Eye (tissue), 1 donor: Measurements from ENCODE around the gene MOB2.

Experiments
- DNase-seq: peaks from one replicate; pipeline ENCODE4 v3.0.0-alpha.2; 2015

The MOB2 gene

GRCh38 chr11:1484061-1484671 is 2.4 kb downstream of the MOB2 start:
- no peak for DNase-seq

DNA sequence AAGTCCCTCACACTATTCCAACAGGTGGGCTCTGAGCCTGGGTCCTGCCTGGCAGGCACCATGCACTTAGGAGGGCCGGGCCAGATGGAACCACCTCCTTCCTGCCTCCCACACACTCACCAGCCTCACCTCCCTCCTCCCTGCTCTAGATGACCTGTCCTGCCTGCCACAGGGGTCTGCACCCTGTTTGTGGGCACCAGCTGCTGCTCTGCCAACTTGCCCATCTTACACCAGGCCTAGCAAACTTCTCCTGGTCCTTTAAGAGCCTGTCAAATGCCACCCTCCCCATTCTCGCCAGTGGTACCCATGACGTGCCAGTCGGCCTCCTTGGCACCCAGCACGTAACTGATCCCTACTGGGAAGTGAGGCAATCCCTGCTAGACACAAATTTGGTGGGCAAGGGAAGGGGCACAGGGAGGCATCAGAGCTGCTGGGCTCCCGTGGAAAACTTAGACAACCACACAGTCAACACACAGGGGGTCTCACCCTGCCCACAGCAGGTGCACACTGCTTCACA is 3.1 kb downstream of the MOB2 start:
- DNase-seq, result no peak

DNA sequence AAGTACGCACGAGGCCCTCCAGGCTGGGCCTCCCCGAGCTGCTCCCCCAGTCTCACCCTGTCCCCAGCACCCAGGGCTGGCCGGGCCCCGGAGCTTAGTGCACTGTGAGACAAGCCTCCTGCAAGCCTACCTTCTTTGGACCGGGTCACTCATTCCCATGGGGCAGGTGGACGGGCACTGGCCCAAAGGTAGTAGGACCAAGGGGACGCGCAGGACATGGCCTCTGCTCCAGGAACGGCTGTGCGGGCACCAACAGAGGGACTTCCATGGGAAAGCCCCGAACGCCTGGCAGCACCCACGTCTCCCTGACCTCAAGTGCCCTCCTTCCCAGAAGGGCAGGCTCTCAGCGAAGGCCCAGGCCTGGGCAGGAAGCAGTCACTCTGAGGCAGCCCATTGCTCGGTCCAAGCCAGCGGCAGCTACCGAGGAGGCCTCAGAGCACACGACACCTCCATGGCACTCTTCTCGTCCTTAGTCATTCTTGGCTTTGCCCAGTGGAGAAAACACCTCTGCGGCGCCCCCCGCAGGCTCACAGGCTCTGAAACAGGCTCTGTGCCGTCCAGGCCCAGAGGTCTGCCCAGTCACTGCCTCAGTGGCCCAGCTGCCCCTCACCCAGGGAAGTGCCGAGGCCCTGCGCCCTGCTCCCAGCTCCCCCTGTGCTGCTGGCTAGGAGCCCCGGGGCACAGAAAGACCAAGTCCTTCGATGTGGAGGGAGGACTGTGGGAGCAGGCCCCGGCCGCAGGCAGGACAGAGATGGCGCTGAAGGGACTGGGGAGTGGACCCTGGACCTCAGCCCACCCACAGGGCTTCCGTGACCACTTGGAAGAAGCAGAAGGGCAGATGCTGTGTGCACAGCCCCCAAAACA is 3.8 kb downstream of the MOB2 start:
- DNase-seq, result no peak

DNA sequence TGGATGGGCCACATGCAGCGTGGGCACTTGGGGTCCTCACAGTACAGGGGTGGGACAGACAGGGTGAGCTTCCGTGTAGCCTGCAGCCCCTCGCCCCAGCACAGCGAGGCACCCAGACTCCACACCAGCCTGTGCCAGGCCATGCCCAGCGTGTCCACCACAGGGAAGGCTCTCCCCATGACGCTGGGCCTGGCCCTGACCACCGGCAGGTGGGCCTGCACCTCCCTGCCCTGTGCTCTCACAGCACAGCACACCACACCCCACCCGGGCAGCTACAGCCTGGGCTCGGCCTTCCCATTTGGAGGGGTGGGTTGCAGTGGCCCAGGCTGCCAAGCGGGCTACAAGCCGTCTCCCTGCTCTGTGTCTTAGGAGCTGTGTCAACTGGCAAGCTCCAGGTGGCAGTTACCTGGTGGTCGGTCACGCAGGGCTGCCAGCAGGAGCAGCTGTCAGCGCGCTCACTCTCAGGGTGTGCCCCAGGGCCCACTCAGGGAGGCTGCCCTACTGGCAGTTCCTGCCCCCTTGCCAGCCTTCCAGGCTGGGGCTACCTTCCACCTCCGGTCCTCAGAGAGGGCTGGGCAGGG is 4.6 kb downstream of the MOB2 start:
- DNase-seq, result no peak

- DNase-seq, result no peak
Observed at GRCh38 chr11:1481483-1481825, 5.1 kb downstream of the MOB2 start.

DNA sequence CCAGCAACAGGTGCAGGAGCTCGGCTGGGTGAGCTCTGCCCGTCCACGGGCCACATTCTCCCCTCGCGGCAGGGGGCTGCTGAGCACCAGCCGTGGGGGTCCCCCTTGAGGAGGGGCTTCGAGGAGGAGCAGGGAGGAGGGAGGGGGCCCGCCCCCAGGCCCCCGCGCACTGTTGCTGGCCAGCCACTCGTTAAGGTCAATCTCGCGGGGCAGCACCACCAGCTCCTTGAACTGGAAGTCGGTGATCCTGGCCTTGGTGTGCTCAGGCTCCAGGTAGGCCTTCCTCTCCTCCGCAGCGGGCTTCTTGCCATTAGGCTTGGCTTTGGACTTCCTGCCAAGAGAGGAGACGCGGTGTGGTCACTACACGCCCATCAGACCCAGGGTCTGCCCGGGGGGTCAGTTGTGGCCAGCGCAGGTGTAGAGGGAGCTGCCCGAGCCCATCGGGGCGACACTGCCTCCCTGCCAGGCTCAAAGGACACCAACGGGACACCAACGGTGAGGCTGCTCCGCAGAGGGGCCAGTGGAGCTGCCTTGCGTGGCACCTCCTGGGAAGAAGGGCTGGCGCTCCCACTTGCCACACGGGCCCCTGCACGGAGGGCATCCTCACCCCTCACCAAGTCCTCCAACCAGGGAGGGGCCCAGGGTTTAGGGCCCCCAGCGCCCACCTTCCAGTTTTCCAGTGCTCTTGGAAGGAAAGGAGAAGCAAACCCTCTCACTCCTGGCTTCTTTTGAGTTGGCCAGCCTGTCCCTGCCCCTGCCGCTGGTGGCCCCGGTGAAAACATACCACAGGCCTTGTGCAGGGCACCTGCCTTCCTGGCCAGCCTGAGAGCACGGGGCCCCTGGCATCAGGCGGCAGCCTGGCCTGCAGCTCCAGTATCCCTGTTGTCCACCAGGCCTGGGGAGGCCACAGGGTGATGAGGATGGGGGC is 5.8 kb downstream of the MOB2 start:
- no peak for DNase-seq

DNA sequence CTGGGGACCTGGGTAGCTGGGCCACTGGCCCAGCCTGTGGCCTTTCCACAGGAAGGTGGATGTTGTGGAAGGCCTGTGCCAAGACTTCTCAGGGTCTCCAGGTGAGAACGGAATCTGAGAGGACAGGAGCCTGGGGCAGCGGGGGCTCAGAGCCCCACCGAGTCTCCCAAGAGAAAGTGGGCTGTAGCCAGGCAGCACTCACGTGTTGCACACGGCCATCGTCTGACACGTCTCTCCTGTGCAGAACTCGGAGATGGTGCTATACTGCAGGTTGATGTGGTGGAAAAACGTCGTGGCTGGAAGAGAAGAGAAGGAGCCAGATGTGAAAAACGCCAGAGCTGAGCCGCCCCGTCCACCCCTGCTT is 6.4 kb downstream of the MOB2 start:
- DNase-seq, result no peak

DNA sequence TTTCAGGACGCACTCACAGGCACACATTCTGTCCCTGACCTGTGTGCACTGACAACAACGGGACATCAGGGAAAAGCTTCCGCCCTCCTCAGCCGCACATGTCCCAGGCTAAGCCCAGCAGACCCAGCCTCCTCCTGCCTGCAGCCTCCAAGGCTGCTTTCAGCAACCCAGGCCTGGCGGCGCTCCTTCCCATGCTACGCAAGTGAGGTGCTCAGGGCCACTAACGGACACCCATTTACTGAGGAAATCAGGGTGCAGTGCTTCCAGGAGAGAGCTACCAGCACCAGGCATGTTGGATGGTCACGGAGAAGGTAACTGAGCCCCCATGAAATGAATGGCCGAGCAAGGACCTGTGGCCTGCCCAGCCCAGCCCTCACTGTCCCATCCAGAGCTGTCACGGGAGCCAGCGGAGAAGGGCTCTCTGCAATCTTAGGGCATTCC is 6.9 kb downstream of the MOB2 start:
- DNase-seq, result no peak

DNA sequence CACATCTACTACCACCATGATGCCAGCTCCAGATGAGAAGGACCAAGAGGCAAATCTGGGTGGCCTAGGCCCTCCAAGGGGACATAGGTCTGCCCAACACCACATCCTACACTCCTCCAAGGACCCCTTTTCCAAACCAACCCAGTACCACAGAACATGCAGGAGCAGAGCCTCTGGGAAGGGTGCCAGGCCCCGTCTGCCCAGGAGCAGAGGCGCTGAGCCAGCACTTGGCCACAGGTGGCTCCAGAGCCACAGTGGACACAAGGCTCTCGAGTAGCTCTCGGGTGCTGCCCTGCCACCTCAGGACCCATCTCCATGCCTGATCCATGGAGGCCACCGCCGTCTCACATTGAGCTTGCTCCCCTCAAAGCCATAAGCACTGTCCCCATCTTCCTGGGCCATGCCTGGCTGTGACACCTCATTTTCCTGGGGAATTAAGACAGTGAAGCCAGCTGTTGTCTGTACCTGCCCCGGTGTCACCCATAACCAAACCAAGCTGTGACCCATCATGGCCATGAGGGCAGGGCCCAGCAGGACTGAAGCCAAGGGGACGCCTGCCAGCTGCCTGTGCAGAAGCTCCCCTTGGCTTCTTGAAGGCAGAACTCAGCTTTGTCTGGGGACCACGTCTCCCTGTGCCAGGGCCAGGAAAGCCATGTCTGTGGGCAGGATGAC is 7.4 kb downstream of the MOB2 start:
- no peak for DNase-seq

- DNase-seq, result no peak
Observed at GRCh38 chr11:1478544-1478943, 8.0 kb downstream of the MOB2 start.

DNA sequence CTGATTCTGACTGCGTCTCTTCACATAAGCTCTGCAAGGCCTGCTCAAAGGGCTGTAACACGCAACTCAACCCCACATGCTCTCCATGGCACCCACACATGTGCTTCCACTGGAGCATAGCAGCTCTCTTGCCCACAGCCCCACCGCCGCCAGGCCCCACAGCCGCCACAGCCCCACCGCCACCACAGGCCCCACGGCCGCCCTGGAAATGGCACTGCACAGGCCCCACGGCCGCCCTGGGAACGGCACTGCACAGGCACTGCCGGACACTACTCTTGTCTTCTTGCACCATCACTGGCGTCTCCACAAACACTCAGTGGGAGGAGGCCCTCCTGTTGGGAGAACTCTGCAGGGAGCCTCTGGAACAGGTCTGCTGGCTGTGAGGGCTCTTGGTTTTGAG is 8.6 kb downstream of the MOB2 start:
- DNase-seq, result no peak

- DNase-seq, result no peak
Observed at GRCh38 chr11:1476940-1477736, 9.4 kb downstream of the MOB2 start.

GRCh38 chr11:1475841-1476240 is 10.7 kb downstream of the MOB2 start:
- DNase-seq, result no peak

DNA sequence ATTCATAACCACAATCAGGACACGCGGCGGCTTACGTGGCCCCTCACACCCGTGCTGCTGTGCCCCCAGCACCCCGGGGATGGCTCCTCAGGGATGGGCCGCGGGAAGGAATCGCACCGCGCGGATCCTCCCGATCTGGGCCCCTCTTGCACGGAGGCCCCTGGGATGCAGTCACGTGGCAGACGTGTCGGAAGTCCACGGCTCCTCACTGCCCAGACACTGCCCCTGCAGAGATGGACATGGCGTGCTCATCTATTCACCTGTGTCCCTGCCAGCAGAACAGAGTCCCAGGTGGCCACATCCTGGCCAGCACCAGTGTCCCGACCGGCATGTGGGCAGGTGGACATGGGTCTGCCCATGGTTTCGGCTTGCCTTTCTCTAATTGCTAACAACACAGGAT is 12.8 kb downstream of the MOB2 start:
- no peak for DNase-seq

DNA sequence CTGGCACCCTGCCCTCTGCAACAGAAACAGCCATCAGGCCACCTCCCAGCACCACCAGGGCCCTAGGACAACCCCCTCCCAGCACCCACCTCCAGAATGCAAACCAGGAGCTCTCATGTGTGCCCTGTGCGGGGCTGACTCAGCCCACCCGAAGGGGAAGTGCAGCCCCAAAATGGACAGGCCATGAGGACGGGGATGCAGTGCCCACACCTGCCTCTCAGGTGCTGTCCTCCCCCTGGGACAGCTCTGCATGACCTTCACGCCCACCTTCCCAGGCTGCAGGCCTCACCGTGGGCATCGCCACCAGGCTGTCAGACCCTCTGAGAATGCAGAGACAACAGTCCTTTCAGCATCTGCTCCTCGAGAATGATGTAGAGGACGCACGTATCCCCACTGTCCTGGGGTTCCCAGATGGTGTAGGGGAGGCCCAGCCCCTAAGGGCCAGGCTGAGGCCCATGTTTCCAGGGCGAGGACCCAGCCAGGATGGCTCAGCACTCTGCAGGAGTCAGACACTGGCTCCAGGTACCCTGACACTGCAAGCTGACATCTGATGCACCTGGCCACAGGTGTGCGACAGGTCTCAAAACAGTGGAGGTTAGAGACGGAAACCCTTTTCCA is 13.5 kb downstream of the MOB2 start:
- DNase-seq, result no peak

DNA sequence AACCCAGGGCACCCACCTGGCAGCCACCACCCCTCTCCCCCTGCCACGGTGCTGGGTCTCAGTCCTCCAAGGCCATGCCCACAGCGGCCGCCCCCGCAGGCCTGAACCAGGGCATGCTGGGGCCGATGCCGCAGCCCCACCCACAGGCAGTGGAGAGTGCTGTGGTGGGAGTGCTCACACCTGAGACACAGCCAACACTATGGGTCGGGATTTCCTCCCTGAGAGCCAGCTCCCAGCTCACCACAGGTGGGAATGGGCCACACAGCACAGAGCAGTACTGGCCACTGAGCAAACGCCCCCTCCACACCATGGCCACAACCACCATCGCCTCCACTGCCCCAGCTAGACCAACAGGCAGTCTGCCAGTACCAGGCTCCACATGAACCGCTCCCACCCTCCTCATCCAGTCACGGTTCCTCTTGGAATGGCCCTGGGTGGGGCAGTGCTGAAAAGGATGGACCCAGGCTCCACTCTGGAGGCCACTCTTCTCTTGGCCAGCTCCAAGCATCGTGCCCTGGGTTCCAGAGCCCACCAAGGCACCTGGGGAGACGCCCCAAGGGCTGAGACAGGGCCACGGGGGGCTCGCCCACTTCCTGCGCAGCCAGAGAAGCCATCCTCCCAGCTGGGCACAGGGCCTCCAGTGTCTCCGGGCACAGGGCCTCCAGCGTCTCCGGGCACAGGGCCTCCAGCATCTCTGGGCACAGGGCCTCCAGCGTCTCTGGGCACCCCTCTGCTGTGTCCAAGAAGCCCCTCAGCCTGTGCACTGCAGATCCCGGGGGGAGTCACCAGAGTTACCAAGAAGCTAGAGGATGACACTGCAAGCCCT is 14.2 kb downstream of the MOB2 start:
- no peak for DNase-seq

DNA sequence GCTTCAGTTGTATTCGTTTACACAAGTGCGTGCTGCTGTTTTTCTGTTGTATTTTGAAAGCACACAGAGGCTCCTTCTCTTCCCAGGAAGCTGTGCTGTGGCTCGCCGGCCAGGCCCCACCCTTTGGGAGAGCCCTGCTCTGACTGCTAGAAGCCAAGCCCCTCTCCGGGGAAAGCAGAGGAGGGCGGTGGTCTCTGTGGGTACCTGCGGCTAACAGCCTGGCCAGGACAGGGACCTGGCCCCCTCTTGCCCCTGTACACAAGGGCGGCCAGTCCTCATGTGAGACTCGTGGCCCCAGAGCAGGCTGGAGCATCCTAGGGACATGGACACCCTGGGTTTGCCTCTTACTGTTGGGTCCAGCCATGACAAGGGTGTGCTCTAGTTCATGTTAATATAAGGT is 14.8 kb downstream of the MOB2 start:
- no peak for DNase-seq

DNA sequence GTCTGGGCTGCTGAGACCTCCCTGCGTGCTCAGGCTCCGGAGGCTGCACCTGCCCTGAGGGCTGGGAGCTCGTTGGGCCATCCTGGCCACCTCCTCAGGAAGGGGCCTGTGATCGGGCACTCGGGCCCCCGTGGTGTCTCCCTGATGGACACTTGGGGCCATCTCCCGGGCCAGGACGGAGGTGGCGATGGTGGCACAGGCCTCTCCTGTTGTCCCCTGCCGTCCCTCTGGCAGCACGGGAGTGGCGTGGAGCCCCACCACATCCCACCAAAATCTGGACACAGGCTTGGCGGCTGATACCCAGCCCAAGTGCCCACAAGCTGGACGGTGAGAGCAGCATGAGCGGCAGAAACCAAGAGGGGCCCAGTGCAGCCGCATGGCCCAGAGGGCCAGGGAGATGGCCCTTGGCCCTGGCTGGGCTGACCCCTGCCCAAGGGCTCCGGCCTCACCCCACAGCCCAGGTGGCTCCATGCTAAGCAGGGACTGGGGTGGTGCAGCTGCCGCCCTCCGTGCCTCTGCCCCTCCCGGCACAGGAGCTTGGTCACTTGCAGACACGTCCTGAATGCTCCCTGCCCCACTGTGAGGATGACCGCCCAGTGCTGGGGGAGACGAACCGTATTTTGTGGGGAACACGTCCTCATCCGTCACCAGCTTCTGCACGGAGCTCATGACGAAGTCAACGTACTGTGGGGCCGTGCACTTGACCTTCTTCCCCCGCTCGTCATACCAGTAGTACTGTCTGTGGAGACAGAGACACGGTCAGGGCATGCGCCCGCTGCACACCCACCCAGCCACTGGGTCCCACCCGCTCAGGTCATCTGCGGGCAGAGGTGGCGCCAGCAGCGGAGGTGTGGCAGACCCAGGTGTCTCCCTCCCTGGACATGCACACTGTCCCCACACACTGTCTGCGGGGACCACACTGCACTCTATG is 15.6 kb downstream of the MOB2 start:
- no peak for DNase-seq
